MM.1S (cell line): ENCODE results near the gene ADAMTS18.

Experiments used
- EZH2 ChIP-seq: fragments of 300-600 bp; sonication (generic); optimal IDR thresholded peaks from 2 replicates; pipeline ENCODE3; 2017; ENCODE audit warnings: low read depth, mild to moderate bottlenecking, antibody characterized with exemption, low read length, mixed read lengths
- EZH2phosphoT487 ChIP-seq: fragments of 300-600 bp; sonication (generic); IDR thresholded peaks from 2 replicates; pipeline ENCODE4 v1.6.1; 2018; ENCODE audit warnings: antibody characterized with exemption, low read length
- TF ChIP-seq, protein P1 (sequence below): fragments of 300-600 bp; sonication (generic); IDR thresholded peaks from 2 replicates; pipeline ENCODE4 v1.5.1; 2016; ENCODE audit warnings: antibody characterized with exemption, low read length, mixed read lengths

DNA sequence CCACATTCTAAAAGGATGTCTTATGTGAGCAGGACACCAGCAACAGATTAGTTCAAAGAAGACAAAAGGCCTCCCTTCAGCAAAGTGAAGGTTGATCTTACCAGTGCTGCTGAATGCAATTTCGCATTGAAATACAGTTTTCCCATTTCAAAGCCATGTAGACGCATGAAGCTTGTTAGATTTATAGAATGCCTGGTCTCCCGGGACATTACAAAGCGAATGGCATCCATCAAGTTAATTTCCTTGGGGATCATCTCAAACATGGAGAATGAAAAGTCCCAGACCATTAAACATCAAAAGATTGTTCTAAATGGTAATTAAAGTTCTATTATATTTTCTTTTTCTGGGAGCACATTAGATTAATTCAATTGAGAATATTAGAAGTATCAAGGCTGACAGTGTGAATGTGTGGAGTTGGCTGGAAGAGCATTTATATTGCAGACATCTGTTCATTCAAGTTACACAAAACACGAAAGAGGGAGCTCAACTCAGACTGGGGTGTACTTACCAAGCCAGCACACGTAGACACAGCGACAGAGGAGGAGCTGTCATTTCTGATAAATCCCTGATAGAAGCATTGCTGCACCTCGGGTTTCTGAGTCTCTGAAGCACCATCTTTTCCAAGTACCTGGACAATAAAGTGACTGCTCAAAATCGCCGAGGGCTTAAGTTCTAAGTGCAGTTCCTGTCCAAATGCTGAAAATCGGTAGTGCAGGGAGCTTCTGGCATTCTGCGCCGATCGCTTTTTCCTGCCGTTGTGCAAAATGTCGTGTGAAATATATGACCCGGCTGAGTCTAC lies 3.8 kb downstream of the ADAMTS18 start:
- TF ChIP-seq, protein P1, sequence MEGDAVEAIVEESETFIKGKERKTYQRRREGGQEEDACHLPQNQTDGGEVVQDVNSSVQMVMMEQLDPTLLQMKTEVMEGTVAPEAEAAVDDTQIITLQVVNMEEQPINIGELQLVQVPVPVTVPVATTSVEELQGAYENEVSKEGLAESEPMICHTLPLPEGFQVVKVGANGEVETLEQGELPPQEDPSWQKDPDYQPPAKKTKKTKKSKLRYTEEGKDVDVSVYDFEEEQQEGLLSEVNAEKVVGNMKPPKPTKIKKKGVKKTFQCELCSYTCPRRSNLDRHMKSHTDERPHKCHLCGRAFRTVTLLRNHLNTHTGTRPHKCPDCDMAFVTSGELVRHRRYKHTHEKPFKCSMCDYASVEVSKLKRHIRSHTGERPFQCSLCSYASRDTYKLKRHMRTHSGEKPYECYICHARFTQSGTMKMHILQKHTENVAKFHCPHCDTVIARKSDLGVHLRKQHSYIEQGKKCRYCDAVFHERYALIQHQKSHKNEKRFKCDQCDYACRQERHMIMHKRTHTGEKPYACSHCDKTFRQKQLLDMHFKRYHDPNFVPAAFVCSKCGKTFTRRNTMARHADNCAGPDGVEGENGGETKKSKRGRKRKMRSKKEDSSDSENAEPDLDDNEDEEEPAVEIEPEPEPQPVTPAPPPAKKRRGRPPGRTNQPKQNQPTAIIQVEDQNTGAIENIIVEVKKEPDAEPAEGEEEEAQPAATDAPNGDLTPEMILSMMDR, result no peak
- TF ChIP-seq EZH2 (no peak), EZH2phosphoT487 (no peak)
